ENCODE data around the gene MTX1.
"Not testable (repeated sequence)": the region's sequence is repeated elsewhere in the genome, so short reads cannot be mapped to it uniquely, and the experiment has no call there.

The MTX1 gene

DNA sequence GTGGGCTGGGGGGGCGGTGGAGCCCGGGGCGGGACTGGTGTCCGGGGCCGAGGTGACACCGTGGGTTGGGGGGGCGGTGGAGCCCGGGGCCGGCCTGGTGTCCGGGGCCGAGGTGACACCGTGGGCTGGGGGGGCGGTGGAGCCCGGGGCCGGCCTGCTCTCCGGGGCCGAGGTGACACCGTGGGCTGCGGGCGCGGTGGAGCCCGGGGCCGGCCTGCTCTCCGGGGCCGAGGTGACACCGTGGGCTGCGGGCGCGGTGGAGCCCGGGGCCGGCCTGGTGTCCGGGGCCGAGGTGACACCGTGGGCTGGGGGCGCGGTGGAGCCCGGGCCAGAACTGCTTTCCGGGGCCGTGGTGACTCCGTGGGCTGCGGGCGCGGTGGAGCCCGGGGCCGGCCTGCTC lies 18.6 kb upstream of the MTX1 start:
- not testable (repeated sequence) for DNase-seq

DNA sequence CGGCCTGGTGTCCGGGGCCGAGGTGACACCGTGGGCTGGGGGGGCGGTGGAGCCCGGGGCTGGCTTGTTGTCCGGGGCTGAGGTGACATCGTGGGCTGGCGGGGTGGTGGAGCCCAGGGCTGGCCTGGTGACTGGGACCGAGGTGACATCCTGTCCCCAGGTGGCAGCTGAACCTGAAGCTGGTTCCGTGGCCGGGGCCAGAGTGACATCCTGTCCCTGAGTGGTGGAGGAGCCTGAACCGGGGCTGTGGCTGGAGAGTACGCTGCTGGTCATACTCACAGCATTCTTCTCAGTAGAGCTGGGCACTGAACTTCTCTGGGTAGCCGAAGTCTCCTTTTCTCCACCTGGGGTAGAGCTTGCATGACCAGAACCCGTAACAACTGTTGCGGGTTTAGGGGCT lies 16.6 kb upstream of the MTX1 start:
- no peak for DNase-seq

DNA sequence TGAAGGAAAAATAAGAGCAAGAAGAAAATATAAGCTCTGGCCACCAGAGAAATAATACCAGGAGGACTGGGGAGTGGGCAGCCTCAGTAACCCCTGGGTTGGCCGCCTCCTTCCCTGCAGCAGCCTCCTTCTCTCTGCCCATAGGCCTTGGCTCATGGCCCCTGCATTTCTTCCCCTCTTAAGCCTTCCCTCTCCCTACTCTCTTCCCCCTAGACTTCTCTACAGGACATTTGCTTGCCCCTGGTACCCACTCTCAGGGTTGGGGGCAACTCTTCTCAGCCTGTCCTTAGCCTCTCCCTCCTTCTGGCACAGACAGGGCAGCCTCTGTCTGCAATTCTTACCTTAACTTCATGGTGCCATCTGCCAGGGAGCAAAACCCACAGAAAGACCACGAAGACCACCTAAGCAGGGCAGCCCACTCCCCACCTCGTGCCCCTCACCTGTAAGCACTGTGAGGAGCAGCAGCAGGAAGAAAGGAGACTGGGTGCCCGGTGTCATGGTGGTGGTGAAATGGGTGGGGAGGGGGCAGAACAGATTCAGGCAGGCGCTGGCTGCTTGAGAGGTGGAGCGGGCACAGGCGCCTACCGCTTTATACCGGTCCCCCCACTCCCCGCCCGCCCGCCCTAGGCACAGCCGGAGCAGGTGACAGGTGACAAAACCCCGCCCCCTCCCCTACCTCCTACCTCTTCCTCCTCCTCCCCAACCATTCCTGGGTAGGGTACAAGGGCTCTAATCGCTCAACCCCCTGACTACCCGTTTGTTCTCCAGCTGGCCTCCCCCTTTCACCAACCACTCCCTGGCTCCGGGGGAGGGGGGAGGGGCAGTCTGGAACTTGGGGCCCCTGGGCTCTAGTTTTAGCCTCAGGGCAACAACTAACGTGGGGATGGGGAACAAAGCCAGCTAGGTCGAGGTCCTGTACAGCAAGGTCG lies 15.9 kb upstream of the MTX1 start:
- peak; percentile 30 for DNase-seq

DNA sequence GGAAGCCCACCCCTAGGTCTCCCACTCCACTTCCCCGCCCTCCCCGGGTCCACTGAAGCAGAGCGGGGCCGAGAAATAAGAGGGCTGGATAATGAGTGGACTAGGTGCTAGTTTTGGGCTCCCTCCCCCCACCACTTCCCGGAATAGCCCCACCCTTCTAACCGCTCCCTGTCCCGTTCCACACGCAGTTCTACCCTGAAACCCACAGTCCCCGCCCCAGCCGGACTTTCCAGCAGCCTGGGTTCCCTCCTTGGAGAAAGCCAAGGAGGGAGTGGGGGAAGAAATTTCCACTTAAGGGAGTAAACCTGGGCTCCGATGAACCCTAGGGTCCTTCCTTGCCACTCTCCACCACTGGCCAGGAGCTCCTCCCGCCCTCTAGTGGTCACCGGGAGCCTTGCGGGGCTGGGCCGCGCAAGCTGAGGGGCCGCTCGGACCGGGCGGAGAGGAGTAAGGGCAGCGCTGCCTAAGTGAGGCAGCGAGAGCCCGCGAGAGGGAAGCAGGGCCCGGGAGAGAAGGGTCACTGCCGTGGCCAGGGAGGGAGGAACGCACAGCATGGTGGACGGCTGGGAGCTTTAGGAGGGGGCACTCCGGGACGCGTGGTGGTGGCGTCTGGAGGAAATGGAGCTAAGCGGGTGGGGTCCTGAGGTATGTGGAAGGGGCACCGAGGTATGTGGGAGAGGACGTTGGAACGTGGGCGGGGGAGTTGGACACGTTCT lies 15.1 kb upstream of the MTX1 start:
- DNase-seq, result peak; percentile 75

DNA sequence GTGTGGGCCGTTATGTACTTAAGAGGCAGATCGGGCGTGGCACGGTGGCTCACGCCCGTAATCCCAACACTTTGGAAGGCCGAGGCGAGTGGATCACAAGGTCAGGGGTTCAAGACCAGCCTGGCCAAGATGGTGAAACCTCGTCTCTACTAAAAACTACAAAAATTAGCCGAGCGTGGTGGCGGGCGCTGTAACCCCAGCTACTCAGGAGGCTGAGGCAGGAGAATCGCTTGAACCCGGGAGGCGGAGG lies 14.6 kb upstream of the MTX1 start:
- DNase-seq, result not testable (repeated sequence)

DNA sequence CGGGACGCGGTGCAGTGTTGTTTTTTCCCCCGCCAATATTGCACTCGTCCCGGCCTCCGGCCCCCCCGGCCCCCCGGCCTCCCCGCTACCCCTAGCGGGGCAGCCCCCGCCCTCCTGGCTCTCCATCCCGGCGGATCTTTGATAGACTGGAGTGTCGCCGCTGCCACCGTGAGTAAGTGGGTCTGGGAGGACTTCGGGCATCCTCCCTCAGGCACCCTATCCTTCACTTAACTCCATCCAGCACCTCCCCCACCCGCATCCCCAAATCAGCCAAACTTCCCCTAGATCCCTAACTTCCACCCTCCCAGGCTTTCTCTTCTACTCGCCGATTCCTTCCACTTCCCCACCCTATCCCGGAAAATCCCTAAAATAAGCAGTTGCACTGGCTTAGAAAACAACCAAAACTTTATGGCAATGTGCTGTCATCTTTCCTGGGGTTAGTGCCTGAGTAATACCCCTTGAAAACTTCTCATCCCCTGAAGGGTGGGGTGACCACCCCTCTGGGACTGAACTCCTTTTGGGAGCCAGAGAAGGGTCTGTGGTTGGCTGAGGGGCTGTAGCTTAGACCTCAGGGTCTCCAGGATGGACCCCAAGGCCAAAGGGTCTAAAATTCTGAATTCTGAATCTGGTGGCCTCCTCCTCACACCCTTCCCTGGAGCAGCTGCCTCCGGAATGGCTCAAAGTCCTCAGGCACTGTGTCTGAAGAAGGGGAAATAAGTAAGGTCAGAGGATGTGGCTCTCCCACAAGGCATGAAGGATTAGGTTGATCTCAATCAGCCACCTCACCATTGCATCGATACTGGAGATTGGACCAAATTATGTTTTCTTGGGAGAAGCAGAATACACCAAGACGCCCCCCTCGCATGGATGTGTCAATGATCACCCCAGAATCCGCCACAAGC lies 13.0 kb upstream of the MTX1 start:
- DNase-seq, result no peak

DNA sequence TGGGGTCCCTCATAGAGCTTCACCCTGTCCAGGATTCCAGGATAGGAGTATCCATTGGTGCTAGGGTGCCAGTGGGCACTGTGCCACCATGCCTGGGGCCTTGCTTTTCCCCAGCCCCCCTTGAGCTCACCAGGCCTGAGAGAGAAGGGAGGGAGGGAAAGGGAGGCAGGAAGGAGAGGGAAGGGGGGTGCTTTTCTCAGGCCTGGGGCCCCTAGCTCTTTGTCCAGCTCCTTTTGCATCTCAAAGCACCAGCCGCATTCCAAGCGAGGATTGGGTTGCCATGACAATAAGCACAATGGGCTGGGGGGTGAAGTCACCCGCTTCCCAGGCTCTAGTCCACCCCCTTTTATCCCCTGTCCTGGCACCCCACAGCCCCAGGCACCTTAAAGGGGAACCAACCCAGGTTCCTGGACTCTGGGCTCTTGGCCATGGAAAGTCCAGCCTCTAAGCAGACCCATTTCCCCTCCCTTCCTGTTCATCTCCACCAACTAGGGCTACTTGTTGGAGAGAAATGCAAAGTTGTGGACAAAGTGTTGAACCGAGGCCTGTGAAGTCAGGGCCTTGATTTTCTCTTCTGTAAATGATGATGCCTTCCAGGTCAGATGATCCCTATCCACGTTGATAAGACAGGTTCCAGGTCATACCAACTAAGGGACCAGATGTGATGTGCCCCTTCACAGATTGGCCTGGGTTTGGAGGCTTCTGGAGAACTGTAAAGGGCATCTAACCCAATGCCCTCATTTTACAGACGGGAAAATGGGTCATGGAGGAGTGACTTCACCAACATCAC lies 12.2 kb upstream of the MTX1 start:
- DNase-seq, result no peak

DNA sequence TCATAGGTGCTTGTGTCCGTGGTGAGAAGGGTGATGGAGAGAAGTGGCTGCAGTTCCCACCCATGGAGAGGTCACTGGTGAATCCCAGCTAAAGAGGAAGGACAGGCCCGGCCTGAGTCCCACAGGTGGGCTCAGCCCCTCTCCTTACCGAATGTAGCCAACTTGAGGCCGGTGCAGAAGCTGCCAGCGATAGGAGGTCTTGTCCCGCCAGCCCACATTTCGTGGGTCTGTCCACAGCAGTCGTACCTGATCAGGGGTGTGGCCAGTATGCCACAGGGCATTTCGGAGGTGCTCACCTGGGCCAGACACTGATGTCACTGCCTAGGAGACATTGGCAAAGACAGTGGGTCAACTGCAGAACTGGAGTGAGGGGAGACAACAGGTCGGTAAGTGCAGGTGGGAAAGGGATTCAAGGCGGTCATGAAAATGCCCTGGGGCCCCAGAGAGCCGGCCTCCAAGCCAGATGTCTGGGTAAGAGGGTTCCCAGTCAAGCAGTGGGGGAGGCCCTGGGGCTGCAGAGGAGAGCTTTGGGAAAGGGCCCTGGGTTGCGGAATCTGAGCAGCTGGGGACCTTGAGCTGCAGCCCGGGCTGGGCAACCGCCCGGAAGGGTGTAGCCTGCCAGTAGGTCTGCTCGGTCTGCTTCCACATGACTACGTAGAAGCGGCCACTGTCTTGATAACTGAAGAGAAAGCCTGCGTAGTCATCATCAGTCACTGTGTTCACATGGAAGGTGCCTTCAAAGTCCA lies 11.4 kb upstream of the MTX1 start:
- no peak for DNase-seq

DNA sequence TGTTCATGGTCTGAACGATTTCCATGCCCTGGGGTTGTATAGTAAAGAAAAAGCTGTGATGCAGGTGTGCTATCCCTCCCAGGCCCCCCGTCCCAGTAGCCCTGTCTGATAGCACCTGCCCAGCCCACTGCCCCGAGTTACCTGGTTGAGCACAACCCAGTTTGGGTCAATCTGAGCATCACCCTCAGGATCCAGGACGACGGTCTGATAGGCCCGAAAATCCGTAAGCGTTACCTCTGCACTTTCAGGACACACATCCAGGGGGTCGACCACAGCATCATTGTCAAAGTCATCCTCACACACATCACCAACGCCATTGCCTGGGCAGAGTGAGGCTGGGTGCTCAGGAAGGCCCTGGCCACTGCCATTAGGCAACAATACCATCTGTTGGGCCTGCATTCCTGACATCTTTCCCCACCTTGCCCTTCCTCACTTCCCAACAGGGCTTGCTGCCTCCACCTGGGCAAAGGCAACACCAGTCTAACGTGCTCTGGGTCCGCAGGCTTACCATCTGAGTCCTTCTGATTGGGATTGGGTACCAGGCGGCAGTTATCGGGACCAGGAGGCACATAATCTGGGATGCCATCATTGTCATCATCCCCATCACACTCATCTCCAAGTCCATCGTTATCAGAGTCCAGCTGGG lies 10.5 kb upstream of the MTX1 start:
- DNase-seq, result no peak

DNA sequence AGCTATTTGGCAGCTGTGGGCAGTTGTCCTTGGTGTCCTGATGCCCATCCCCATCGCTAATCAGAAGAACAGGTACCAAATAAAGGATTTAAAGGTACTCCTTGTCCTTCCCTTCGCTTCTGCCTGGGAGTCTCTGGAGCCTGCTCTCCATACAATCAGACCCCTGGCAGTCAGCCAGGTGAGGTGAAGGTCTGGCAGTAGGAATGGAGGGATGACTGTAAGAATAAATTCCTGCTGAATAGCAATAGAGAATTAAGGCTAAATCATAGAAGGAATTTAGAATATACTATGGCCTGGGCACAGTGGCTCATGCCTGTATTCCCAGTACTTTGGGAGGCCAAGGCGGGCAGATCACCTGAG lies 10.0 kb upstream of the MTX1 start:
- no peak for DNase-seq

DNA sequence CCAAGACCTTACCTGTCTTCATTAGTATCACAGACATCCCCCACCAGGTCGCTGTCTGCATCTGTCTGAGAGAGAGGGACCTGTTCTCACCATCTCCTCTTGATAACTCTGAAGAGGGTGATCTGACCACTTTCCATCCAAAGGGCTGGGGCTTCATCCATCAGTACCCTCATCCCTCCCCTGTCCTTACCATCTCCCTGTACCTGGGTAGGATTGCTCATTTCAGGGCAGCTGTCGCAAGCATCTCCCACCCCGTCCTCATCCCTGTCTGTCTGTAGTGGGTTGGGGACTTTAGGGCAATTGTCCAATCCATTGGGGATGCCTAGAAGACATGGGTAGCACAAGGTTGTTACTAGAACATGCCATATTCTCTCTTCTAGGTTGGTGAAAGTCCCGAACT lies 8.7 kb upstream of the MTX1 start:
- DNase-seq, result no peak

DNA sequence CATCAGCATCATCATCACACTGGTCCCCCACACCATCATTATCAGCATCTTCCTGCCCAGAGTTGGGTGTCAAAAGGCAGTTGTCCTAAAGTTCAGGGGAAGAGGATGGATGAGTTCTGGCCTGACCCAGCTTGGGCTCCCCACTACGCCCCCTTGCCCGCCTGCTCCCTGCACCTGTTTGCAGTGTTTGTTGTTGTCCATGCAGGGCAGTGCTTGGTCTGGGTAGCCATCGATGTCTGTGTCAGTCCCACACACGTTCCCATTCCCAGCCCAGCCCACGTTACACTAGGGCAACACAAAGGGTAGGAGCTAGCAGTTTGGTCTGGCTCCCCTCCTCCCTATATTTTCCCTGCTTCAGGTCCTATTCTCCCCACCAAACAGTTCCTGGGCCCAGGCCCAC lies 7.6 kb upstream of the MTX1 start:
- no peak for DNase-seq

DNA sequence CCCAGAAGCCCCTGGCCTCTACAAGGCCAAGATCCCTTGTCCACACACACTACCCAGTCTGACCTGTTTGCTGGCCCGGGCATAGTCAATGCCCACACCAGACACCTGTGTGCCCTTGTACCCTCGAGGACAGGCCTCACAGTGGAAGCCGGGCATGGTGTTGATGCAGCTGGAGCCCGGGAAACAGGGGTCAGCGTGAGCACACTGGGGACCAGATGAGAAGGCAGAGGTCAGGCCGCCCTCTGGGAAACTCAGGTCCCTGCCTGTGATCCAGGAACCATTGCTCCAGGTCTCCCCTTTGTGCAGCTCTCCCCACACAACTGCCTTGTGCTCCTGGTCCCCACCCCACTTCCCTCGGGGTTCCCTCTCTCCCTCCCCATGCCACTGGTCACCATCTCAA lies 6.3 kb upstream of the MTX1 start:
- no peak for DNase-seq

DNA sequence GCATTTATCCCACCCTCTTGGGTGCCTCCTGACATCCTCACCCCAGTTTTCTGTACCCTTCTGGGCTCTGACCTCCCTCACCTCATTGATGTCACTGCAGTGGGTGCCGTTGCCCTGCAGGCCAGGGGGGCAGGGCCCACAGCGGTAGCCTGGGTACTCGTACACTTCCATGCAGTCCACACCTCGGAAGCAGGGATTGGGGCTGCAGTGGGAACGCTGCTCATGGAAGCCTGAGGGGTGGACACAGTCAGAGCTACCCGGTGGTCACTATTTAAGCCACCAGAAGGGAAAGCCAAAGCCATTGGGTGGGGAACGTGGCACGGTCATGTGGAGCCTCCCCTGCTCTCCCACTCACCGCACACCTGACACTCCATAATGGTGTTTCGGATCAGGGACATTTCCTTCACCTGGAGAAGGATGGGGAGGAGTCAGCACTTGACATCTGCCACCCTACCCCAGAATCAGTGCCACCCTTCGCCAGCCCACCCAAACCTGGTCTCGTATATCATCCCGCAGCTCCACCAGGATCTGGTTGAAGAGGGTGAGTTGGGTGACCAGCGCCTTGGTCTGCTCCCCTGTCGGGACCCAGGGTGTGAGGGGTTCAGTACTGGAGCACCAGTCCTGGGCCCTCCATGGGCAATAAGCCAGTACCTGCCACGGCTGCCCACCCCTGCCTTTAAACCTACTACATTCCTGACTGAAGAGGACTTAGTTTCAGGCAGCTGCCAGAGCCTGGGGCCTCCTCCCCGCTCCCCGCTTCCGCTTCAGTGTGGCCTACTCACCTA lies 5.6 kb upstream of the MTX1 start:
- no peak for DNase-seq

DNA sequence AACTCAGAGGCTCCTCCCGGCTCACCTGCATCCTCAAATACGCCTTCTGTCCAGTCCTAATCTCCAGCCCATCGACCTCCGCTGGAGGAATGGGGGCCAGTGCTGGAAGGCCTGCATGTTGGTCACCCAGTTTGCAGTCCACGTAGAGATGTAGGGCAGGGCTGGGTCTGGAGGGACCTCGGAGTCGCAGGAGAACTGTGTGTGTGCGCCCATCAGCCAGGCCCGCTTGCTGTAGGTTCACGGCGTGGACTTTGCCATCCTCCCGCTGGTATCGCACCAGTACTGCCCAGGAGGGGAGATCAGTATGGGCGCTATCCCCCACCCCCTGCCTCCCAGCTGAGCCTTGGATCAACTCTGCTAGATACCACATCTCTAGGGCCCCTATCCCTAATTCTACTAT lies 3.5 kb upstream of the MTX1 start:
- no peak for DNase-seq

DNA sequence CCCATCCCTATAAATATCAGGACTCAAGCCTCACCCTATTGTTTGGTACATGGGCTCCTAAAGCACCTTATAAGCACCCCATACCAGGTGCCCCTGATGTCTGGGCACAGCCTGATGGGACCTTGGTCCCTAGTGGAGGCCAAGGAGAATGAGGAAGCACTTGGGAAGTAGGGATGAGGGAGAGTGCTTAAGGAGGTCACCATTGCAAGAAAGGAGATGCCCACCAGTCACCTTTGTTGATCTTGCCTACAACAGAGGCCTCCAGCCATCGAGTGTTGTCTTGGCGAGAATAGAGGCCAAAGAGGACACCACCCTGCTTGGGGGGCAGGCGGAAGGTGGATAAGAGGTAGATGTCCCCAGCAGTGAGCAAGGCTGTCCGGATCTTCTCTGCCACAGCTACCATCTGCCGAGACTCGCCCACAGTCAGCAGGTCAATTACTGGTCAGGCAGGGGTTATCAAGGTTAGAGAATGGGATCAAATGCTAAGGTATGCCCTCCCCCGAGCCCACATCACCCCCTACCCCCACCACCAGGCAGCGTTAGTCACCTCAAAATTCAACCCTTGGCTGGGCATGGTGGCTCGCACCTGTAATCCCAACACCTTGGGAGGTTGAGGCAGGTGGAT lies 2.4 kb upstream of the MTX1 start:
- DNase-seq, result no peak

DNA sequence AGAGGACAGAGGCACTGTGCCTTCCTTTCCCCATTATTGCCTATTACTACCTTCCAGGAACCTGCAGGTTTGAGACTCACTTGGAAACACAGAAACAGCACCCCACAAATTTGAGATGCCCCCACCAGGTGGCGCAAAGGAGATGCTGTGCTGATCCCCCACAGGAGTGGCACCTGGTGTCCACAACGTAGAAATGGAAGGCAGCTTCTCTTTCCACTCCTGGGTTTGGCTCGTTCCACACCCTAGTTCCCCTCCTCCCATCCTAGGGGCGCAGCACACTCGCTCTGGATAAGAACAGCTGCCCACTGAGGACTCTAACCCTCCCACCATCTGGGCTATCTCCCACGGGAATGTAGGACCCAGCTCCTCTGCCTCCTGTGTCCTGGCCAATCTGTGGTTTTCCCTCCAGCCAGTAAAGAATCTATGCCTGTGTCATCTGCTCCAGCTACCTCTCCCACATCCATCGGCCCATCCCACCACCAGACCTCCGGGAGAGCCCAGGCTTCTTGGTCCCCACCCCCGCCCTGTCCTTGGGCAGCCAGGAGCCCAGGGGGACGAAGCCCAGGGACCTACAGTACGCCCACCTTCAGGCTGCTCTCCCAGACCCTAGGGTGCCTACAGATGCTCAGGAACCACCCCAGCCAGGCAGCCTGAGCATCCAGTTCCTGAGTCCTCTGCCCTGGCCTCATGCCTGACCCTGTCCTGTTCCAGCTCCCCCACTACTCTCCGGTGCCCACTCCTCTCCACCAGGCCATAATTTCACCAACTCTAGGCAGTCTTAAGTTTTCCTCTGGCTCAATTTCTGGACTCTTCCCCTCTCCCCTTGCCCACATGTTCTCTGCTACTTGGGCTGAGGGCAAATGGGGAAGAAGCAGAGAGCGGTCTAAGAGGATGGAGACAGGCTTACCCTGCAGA lies 1.3 kb upstream of the MTX1 start:
- DNase-seq, result peak; percentile 93

DNA sequence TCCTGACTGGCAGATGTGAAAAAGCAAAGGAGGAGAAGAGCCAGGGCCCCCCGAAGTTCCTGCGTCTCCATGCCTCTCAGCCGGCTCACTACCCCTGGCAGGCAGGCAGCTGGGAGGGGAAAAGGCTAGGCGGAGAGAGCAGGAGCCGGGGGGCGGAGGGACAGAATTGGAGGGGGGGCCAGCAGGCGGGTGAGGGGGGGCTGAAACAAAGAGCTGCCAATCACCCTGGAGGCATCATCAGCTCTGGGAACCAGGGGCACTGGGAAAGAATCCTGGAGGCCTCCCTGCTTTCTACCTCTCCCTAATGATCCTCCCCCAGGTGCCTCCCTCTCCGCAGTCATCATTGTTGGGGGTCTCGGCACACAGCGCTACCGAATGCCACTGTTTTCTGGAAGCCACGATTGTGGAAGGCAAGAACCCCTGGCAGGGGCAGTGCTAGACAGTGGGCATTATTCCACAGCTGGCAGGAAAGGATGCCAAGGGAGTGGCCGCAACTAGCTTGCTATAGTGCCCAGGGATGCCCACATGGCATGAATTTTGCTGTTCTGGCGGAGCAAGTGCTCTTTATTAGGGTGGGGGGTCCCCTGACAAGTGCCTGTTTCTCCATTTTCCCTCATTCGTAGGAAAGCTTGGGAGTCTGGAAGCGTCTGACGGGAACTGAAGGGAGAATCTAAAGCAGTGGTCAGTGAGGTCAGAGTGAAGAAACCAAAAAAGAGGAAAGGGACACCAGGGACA lies 522 bp upstream of the MTX1 start, which contains the start of gene THBS3:
Gene THBS3, minus strand, starts transcription at position 92 of the 735 bp plus-strand sequence. Its CDS starts 21 bp downstream, at position 71.
- DNase-seq, result no peak
